Mesothelial cell of epicardium (in vitro differentiated cells): ENCODE results near the gene ECE1. TPM values are rescaled to one million over a fixed set of nuclear protein-coding genes. Genes with fewer than 3 reads are reported as not detected.

Experiments
- DNase-seq, 2 experiments: peaks; one replicate each; pipeline ENCODE4 v3.0.0; 2021; ENCODE audit warnings: low spot score in 2 of 2; ENCODE audit not compliant: unreplicated experiment in 2 of 2
- H3K27ac Mint-ChIP-seq: 2 replicates; pipeline ENCODE4 v1.8.0; 2021; ENCODE audit warnings: mixed read lengths
- H3K27me3 Mint-ChIP-seq: 2 replicates; pipeline ENCODE4 v1.8.0; 2021; ENCODE audit warnings: low read depth, mixed read lengths
- H3K36me3 Mint-ChIP-seq: 2 replicates; pipeline ENCODE4 v1.8.0; 2021; ENCODE audit warnings: mixed read lengths
- H3K4me1 Mint-ChIP-seq: 2 replicates; pipeline ENCODE4 v1.8.0; 2021; ENCODE audit warnings: mixed read lengths
- H3K4me3 Mint-ChIP-seq: 2 replicates; pipeline ENCODE4 v1.8.0; 2021; ENCODE audit warnings: mild to moderate bottlenecking, moderate library complexity, mixed read lengths
- H3K9me3 Mint-ChIP-seq: 2 replicates; pipeline ENCODE4 v1.8.0; 2021; ENCODE audit warnings: mixed read lengths
- CTCF ChIP-seq: fragments of 200-600 bp; sonication (generic); IDR thresholded peaks from one replicate; pipeline ENCODE4 v1.5.0; 2021; ENCODE audit warnings: antibody characterized with exemption; ENCODE audit not compliant: unreplicated experiment
- total RNA-seq: library from RNA; stranded (reverse); gene quantifications from 3 replicates; pipeline ENCODE4 v1.2.1, GENCODE V29; 2021

Gene ECE1
- total RNA-seq, 1 donor from 2014 or later, result 41.1 TPM

GRCh38 chr1:21263653-21264225, 26.5 kb downstream of the ECE1 start:
- TF ChIP-seq CTCF, result no peak
- peaks cover 3% of the 10 kb centered on the region for H3K9me3 Mint-ChIP-seq
- H3K27me3 Mint-ChIP-seq, result no peaks in the 10 kb centered on the region
- H3K4me1 Mint-ChIP-seq, result peaks cover 16% of the 10 kb centered on the region
- H3K4me3 Mint-ChIP-seq, result no peak overlapping the region
- H3K27ac Mint-ChIP-seq, result no peak overlapping the region
- no peak for DNase-seq
- H3K36me3 Mint-ChIP-seq, result peaks cover 6% of the 10 kb centered on the region

- Mint-ChIP-seq H3K27ac (peak overlapping the region; percentile 89), H3K27me3 (no peaks in the 10 kb centered on the region), H3K9me3 (peaks cover 3% of the 10 kb centered on the region), H3K4me1 (peaks cover 16% of the 10 kb centered on the region), H3K36me3 (peaks cover 6% of the 10 kb centered on the region), H3K4me3 (no peak overlapping the region)
- TF ChIP-seq CTCF, result no peak
- DNase-seq, result no peak
Observed at GRCh38 chr1:21263052-21263429, 27.2 kb downstream of the ECE1 start.

GRCh38 chr1:21262293-21263051, 27.8 kb downstream of the ECE1 start:
- H3K9me3 Mint-ChIP-seq, result peaks cover 3% of the 10 kb centered on the region
- no peak for TF ChIP-seq CTCF

GRCh38 chr1:21261551-21262292, 28.5 kb downstream of the ECE1 start:
- Mint-ChIP-seq H3K36me3 (peaks cover under 1% of the 10 kb centered on the region), H3K4me1 (peaks cover 16% of the 10 kb centered on the region), H3K27ac (peak overlapping the region; percentile 89), H3K4me3 (no peak overlapping the region), H3K9me3 (no peaks in the 10 kb centered on the region), H3K27me3 (no peaks in the 10 kb centered on the region)
- DNase-seq, result no peak
- TF ChIP-seq CTCF, result no peak

More at GRCh38 chr1:21262293-21263051, 27.8 kb downstream of the ECE1 start:
- Mint-ChIP-seq H3K27ac (peak overlapping the region; percentile 89), H3K36me3 (peaks cover 6% of the 10 kb centered on the region), H3K4me1 (peaks cover 16% of the 10 kb centered on the region), H3K4me3 (no peak overlapping the region), H3K27me3 (no peaks in the 10 kb centered on the region)
- DNase-seq, result no peak

- Mint-ChIP-seq H3K9me3 (no peaks in the 10 kb centered on the region), H3K36me3 (no peaks in the 10 kb centered on the region), H3K4me1 (peaks cover 16% of the 10 kb centered on the region), H3K27ac (no peak overlapping the region), H3K4me3 (no peak overlapping the region), H3K27me3 (no peaks in the 10 kb centered on the region)
- DNase-seq, result no peak
- TF ChIP-seq CTCF, result no peak
Observed at GRCh38 chr1:21260405-21261125, 29.7 kb downstream of the ECE1 start.
